H1 (cell line): Measurements from ENCODE around the gene PTPRJ. TPM values are rescaled to one million over a fixed set of nuclear protein-coding genes. Genes with fewer than 3 reads are reported as not detected.

Source experiments
- FOSL1 ChIP-seq: IDR thresholded peaks from 2 replicates; pipeline ENCODE4 v1.6.1; 2011; ENCODE audit warnings: mild to moderate bottlenecking, low read depth, low read length, moderate library complexity; ENCODE audit not compliant: insufficient read depth
- HDAC2 ChIP-seq, 2 experiments: fragments of 300-600 bp in 1 of 2; sonication (generic) in 1 of 2; IDR thresholded peaks; 2 replicates each; pipeline ENCODE4 v1.6.1; 2011 to 2012; ENCODE audit warnings: low read depth in 2 of 2, low read length in 2 of 2, mild to moderate bottlenecking in 2 of 2, moderate library complexity in 2 of 2, borderline replicate concordance in 1 of 2, inconsistent platforms in 1 of 2
- HDAC6 ChIP-seq: IDR thresholded peaks from one replicate; pipeline ENCODE4 v1.7.1; 2012; ENCODE audit warnings: low read depth, mild to moderate bottlenecking, inconsistent platforms, low read length, moderate library complexity
- MAFK ChIP-seq: IDR thresholded peaks from 2 replicates; pipeline ENCODE4 v1.6.1; 2012; ENCODE audit warnings: low read depth, mild to moderate bottlenecking, improper control_type of control experiment, low read length
- RXRA ChIP-seq: IDR thresholded peaks from 2 replicates; pipeline ENCODE4 v1.6.1; 2011; ENCODE audit warnings: low read depth, mild to moderate bottlenecking, low read length, moderate library complexity; ENCODE audit not compliant: insufficient read depth
- SRF ChIP-seq: IDR thresholded peaks from 2 replicates; pipeline ENCODE4 v1.6.1; 2011; ENCODE audit warnings: mild to moderate bottlenecking, low read depth, low read length, moderate library complexity
- TAF7 ChIP-seq: optimal IDR thresholded peaks from 2 replicates; pipeline ENCODE3; 2011; ENCODE audit warnings: low read depth, mild to moderate bottlenecking, inconsistent platforms, low read length, moderate library complexity, borderline replicate concordance
- polyA plus RNA-seq, 7 experiments: library from polyadenylated mRNA; depleted of rRNA in 3 of 7; stranded (reverse) in 5 of 7; unstranded in 2 of 7; fragments of >200 nt in 5 of 7; fragments of 200-250 nt in 2 of 7; gene quantifications; 1 replicate in 5 of 7; 2 replicates in 1 of 7; 4 replicates in 1 of 7; pipeline versions ENCODE4 v1.2.1 to v1.2.3, GENCODE V29; 2011 to 2013; ENCODE audit warnings: missing spikeins in 2 of 7, mixed read lengths in 2 of 7
- total RNA-seq: library from RNA; stranded (reverse); fragmentation: NEBNext Ultra II Directional; extraction: Animal tissue kit (Norgen Biotek cat#: 25700); gene quantifications from 2 replicates; pipeline ENCODE4 v1.2.1, GENCODE V29; 2021

PTPRJ gene
- total and polyA plus RNA-seq, 2 of the 8 experiments (the other 6 are each of a cell fraction or from before 2014, with no cell fraction given), result 4.4 to 22.6 TPM

- TF ChIP-seq RXRA (no peak), FOSL1 (no peak), MAFK (no peak), HDAC2 (IDR thresholded peaks at IDR 0.05; ENCODE audit: borderline replicate concordance in 1 of 2, low read depth in 2 of 2, low read length in 2 of 2) (no peak), TAF7 (no peak), SRF (no peak), HDAC6 (no peak)
These were observed 102.4 kb downstream of the PTPRJ start (continued) for GRCh38 chr11:48082771-48083170.
